ENCODE results near the gene MACF1. TPM values are rescaled to one million over a fixed set of nuclear protein-coding genes. Genes with fewer than 3 reads are reported as not detected.
"Not testable (repeated sequence)": the region's sequence is repeated elsewhere in the genome, so short reads cannot be mapped to it uniquely, and the experiment has no call there.

MACF1 gene
- total RNA-seq, 4 donors from 2014 or later = 78.7 to 139 (median 113) TPM

DNA sequence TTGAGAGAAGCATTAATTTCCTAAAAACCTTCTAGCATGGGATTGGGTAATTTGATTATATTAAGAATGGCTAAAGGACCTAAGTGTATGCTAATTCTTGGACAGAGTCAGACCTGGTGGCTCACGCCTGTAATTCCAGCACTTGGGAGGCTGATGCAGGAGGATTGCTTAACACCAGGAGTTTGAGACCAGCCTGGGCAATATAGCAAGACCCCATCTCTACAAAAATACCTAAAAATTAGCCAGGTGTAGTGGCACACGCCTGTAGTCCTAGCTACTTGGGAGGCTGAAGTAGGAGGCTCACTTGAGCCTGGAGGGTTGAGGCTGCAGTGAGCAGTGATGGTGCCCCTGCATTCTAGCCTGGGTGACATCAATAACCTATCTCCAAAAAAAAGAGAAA is 241.1 kb downstream of the MACF1 start:
- H3K4me3 ChIP-seq = no peak overlapping the region
- H3K9me3 ChIP-seq = no peaks in the 10 kb centered on the region
- TF ChIP-seq POLR2A (IDR thresholded peaks at IDR 0.05) = no peak
- TF ChIP-seq, protein P1, sequence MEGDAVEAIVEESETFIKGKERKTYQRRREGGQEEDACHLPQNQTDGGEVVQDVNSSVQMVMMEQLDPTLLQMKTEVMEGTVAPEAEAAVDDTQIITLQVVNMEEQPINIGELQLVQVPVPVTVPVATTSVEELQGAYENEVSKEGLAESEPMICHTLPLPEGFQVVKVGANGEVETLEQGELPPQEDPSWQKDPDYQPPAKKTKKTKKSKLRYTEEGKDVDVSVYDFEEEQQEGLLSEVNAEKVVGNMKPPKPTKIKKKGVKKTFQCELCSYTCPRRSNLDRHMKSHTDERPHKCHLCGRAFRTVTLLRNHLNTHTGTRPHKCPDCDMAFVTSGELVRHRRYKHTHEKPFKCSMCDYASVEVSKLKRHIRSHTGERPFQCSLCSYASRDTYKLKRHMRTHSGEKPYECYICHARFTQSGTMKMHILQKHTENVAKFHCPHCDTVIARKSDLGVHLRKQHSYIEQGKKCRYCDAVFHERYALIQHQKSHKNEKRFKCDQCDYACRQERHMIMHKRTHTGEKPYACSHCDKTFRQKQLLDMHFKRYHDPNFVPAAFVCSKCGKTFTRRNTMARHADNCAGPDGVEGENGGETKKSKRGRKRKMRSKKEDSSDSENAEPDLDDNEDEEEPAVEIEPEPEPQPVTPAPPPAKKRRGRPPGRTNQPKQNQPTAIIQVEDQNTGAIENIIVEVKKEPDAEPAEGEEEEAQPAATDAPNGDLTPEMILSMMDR (IDR thresholded peaks at IDR 0.05 in 4 of 5, conservative IDR thresholded peaks at IDR 0.05 in 1 of 5) = no peak
- no peak for ATAC-seq
- no peak for DNase-seq
- no peaks in the 10 kb centered on the region for H3K4me1 ChIP-seq
- in situ Hi-C loops (cut with MboI; ENCODE audit: low sequenced_read_pairs in 4 of 4) = no loop called here
- no peak overlapping the region for H3K27ac ChIP-seq
- peaks cover 25 to 97% of the 10 kb centered on the region in 2 donors for H3K36me3 ChIP-seq
- no peaks in the 10 kb centered on the region for H3K27me3 ChIP-seq
- intact Hi-C loops (cut with DNase I; ENCODE audit: low total_unique reads) = no loop called here

DNA sequence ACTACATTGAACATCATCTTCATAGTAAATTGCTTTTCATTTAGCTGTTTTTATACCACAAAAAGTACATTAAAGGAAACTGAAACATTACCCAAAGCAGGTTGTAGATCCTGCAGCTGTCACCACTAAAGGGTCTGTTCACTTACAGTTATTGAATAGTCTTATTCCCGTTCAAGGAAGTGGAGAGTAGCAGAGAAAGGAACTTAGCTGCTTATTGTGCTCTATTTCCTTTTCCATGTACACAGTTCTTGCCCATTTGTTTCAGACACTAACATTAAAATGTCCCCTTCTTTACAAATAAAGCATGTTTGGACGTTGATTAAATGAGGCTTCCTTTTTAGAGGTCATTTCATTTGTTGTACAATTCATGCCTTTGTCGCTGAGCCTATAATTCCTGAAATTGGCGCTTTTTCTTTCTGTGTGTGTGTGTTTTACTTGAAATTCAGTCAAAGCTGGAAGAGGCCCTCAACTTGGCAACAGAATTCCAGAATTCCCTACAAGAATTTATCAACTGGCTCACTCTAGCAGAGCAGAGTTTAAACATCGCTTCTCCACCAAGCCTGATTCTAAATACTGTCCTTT is 242.6 kb downstream of the MACF1 start:
- TF ChIP-seq POLR2A (IDR thresholded peaks at IDR 0.05) = no peak
- TF ChIP-seq, protein P1 (IDR thresholded peaks at IDR 0.05 in 4 of 5, conservative IDR thresholded peaks at IDR 0.05 in 1 of 5) = no peak
- H3K4me1 ChIP-seq = no peaks in the 10 kb centered on the region
- no peak overlapping the region for H3K4me3 ChIP-seq
- intact Hi-C loops (cut with DNase I; ENCODE audit: low total_unique reads) (no loop called here), in situ Hi-C loops (cut with MboI; ENCODE audit: low sequenced_read_pairs in 4 of 4) (no loop called here)
- DNase-seq = no peak
- H3K9me3 ChIP-seq = no peaks in the 10 kb centered on the region
- H3K27ac ChIP-seq = no peak overlapping the region
- peaks cover 20 to 94% of the 10 kb centered on the region in 2 donors for H3K36me3 ChIP-seq
- no peak for ATAC-seq
- no peaks in the 10 kb centered on the region for H3K27me3 ChIP-seq

DNA sequence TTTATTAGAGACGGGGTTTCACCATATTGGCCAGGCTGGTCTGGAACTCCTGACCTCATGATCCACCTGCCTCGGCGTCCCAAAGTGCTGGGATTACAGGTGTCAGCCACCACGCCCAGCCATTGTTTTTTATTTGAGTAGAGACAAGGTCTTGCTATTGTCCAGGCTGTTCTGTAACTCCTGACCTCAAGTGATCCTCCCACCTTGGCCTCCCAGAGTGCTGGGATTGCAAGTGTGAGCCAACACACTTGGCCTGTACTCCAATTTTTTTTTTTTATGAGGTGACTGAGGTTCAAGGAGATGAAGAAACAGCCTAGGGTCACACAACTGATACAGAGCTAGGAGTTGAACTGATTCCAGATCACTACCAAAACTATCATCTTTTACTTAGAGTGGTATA is 245.5 kb downstream of the MACF1 start:
- H3K36me3 ChIP-seq = peaks cover 17 to 95% of the 10 kb centered on the region in 2 donors
- H3K27ac ChIP-seq; intact Hi-C loops (cut with DNase I; ENCODE audit: low total_unique reads); H3K4me1 ChIP-seq; H3K27me3 ChIP-seq; DNase-seq; H3K4me3 ChIP-seq; in situ Hi-C loops (cut with MboI; ENCODE audit: low sequenced_read_pairs in 4 of 4); H3K9me3 ChIP-seq; ATAC-seq: not testable (repeated sequence)

DNA sequence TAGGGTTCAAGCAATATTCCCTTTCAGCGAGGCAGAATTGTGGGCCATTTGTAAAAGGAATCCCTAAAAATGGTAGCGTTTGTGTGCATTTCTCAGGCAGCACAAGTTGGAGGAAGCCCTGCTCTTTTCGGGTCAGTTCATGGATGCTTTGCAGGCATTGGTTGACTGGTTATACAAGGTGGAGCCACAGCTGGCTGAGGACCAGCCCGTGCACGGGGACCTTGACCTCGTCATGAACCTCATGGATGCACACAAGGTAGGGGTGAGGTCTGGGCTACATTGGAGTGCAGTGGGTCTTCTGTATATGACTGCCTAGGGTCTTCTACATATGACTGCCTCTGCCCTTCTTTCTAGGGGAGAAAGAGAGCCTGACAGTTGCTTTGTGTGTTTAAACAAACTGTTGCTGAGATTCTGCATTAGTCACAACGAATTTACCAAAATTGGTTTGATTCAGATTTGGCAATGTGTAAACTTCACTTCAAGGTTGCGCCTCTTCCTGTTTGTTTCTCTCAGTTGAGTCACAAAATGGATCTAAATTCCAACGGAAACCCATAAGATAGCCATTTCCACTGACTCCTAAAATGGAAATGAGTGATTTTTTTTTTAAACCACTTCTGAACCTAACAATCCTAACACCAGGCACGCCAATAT is 246.6 kb downstream of the MACF1 start:
- ATAC-seq = no peak
- H3K9me3 ChIP-seq = no peaks in the 10 kb centered on the region
- TF ChIP-seq POLR2A (IDR thresholded peaks at IDR 0.05) = no peak
- TF ChIP-seq, protein P1 (IDR thresholded peaks at IDR 0.05 in 4 of 5, conservative IDR thresholded peaks at IDR 0.05 in 1 of 5) = no peak
- H3K27ac ChIP-seq = no peak overlapping the region
- peaks cover 14 to 95% of the 10 kb centered on the region in 2 donors for H3K36me3 ChIP-seq
- H3K4me1 ChIP-seq = no peaks in the 10 kb centered on the region
- in situ Hi-C loops (cut with MboI; ENCODE audit: low sequenced_read_pairs in 4 of 4) (no loop called here), intact Hi-C loops (cut with DNase I; ENCODE audit: low total_unique reads) (no loop called here)
- DNase-seq = no peak
- no peaks in the 10 kb centered on the region for H3K27me3 ChIP-seq
- no peak overlapping the region for H3K4me3 ChIP-seq

DNA sequence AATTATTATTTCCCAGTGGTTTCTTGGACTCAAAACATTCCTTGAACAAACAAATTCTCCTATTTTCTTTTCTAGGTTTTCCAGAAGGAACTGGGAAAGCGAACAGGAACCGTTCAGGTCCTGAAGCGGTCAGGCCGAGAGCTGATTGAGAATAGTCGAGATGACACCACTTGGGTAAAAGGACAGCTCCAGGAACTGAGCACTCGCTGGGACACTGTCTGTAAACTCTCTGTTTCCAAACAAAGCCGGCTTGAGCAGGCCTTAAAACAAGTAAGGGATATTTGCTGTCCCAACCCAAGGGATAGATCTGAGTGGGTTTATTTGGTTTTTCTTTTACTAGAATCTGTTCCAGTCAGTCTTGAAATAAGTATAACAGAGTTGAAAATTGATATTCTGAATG is 247.6 kb downstream of the MACF1 start:
- no peak for ATAC-seq
- H3K36me3 ChIP-seq = peaks cover 8 to 95% of the 10 kb centered on the region in 2 donors

More for the DNA sequence above, 247.6 kb downstream of the MACF1 start:
- H3K27ac ChIP-seq = no peak overlapping the region
- no peaks in the 10 kb centered on the region for H3K4me1 ChIP-seq
- intact Hi-C loops (cut with DNase I; ENCODE audit: low total_unique reads) (no loop called here), in situ Hi-C loops (cut with MboI; ENCODE audit: low sequenced_read_pairs in 4 of 4) (no loop called here)
- H3K4me3 ChIP-seq = no peak overlapping the region
- no peak for TF ChIP-seq POLR2A (IDR thresholded peaks at IDR 0.05)
- TF ChIP-seq, protein P1 (IDR thresholded peaks at IDR 0.05 in 4 of 5, conservative IDR thresholded peaks at IDR 0.05 in 1 of 5) = no peak
- no peak for DNase-seq
- H3K27me3 ChIP-seq = no peaks in the 10 kb centered on the region
- H3K9me3 ChIP-seq = no peaks in the 10 kb centered on the region

Data from gastrocnemius medialis (tissue), 4 donors.